ENCODE data around the gene PGLYRP3.

The PGLYRP3 gene

DNA sequence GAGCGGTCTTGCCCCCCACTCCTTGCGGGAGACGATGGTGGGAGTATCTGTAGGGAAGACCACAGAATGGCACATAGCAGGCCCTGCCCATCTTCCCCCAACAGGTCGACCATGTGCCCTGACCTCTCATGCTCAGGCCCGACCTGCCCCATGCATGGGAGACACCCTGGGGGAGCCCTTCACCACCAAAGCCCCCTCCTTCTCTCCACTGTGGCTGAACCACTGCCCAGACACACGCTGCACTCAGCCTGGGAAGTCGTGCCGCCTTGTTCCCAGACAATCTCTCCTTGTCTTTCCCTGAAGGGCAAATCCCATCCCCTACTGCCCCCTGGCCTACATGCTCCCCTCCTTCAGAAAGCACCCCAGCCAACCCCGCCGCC, 5.5 kb downstream of the PGLYRP3 start:
- H3K4me1 Mint-ChIP-seq: no peaks in the 10 kb centered on the region
- no peak for DNase-seq
- no peaks in the 10 kb centered on the region for H3K9me3 Mint-ChIP-seq
- peaks cover 17% of the 10 kb centered on the region for H3K27me3 Mint-ChIP-seq
- H3K27ac Mint-ChIP-seq: no peak overlapping the region
- ATAC-seq: no peak
- H3K4me3 Mint-ChIP-seq: no peak overlapping the region

DNA sequence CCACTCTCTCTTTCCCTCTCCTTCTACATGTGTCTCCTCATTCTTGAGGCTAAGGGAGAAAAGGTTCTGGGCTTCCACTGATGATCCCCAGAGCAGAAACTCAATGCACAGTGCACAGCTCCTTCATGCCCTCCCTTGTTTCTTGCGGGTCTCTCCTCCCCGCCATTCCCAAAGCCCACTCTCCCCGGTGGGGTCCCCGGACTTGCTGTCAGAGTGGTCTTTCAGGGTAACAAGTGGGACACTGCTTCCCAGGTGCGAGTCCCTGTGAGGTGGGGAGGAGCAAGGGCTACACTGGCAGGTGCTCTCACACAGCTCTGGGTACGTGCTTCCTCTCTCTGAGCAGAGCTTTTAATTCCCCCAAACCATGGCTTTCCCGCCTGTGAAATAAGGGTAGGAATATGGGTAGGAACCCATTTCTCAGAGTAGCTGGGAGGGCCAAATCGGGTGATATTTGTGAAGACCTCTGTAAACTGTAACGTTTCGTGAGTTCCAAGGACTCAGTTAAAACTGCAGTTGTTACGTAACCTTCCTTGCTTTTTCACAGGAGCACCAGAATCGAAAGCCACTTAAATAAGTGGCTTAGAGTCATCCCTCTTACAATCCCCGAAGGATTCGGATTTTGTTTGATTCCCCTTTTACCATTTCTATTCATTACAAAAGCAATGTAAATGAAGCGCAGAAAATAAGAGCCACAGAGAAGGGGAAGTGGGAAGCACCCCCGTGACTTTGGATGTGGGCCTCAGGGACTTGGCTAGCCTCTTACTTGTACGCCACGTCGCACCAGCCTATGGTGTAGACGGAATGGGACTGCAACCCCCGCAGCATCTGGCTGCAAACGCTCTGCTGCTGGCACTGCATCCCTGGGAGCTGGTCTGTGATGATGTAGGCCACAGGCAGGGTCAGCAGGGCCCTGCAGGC, 6.2 kb downstream of the PGLYRP3 start:
- H3K4me3 Mint-ChIP-seq: no peak overlapping the region
- no peak for DNase-seq
- no peak overlapping the region for H3K27ac Mint-ChIP-seq
- no peaks in the 10 kb centered on the region for H3K9me3 Mint-ChIP-seq
- no peak for ATAC-seq
- H3K4me1 Mint-ChIP-seq: no peaks in the 10 kb centered on the region
- H3K27me3 Mint-ChIP-seq: peaks cover 14% of the 10 kb centered on the region

DNA sequence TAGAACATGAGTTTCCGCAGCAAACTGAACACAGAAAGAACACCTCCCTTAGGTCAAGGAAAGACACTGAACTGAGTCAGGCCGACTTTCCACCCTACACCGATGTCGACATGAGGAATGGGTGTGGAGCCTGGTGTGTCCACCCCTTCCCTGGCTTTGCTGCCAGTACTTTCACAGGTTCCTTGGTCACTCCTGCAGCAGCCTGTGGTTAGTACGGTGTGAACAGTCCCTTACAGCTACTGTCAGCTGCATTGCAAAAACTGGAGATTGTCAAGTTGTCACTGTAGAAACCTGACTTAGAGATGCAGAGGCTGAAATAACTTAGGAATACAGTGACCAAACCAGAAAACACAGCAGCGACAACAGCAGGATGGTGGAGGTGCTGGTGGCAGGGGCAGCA, 7.1 kb downstream of the PGLYRP3 start:
- Mint-ChIP-seq H3K4me1 (no peaks in the 10 kb centered on the region), H3K27me3 (peaks cover 14% of the 10 kb centered on the region), H3K9me3 (no peaks in the 10 kb centered on the region), H3K4me3 (no peak overlapping the region), H3K27ac (no peak overlapping the region)
- DNase-seq (no peak), ATAC-seq (no peak)

DNA sequence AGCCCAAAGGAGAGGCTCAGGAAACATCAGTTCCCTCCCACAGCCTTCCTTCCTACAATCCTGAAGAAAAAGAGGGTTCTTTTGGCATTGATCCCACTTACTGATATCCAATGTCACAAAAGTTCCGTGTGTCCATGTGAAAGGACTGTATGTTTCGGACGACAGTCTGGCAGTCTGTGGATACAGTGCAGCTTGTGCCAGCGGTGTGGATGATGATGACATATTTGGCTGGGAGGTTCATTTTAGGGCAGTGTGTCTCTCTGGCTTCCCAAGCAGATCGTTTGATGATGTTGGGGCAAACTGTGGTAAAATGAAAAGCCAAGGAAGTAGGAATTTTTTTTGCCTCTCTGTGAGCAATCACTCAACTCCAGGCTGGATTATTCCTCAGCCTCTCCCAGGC, 10.4 kb downstream of the PGLYRP3 start:
- H3K4me3 Mint-ChIP-seq: no peak overlapping the region
- H3K27ac Mint-ChIP-seq: no peak overlapping the region
- H3K9me3 Mint-ChIP-seq: no peaks in the 10 kb centered on the region
- H3K27me3 Mint-ChIP-seq: peaks cover under 1% of the 10 kb centered on the region
- ATAC-seq (no peak), DNase-seq (no peak)
- H3K4me1 Mint-ChIP-seq: no peaks in the 10 kb centered on the region

- Mint-ChIP-seq H3K9me3 (no peaks in the 10 kb centered on the region), H3K4me3 (no peak overlapping the region), H3K27me3 (peaks cover 22% of the 10 kb centered on the region), H3K4me1 (peaks cover 23% of the 10 kb centered on the region), H3K27ac (peak overlapping the region in 1 of 2 donors; percentile 5)
- DNase-seq: no peak
- no peak for ATAC-seq
These were observed 18.9 kb downstream of the PGLYRP3 start for GRCh38 chr1:153293851-153294250.

GRCh38 chr1:153293480-153293775, 19.3 kb downstream of the PGLYRP3 start:
- Mint-ChIP-seq H3K4me3 (no peak overlapping the region), H3K4me1 (peaks cover 23% of the 10 kb centered on the region), H3K27me3 (peaks cover 22% of the 10 kb centered on the region), H3K27ac (peak overlapping the region in 1 of 2 donors; percentile 5), H3K9me3 (no peaks in the 10 kb centered on the region)
- DNase-seq: no peak
- no peak for ATAC-seq

GRCh38 chr1:153292740-153293479, 19.8 kb downstream of the PGLYRP3 start:
- no peaks in the 10 kb centered on the region for H3K9me3 Mint-ChIP-seq
- peaks cover 22% of the 10 kb centered on the region for H3K27me3 Mint-ChIP-seq
- DNase-seq: no peak
- H3K27ac Mint-ChIP-seq: no peak overlapping the region
- no peak for ATAC-seq
- no peak overlapping the region for H3K4me3 Mint-ChIP-seq
- peaks cover 23% of the 10 kb centered on the region for H3K4me1 Mint-ChIP-seq

DNA sequence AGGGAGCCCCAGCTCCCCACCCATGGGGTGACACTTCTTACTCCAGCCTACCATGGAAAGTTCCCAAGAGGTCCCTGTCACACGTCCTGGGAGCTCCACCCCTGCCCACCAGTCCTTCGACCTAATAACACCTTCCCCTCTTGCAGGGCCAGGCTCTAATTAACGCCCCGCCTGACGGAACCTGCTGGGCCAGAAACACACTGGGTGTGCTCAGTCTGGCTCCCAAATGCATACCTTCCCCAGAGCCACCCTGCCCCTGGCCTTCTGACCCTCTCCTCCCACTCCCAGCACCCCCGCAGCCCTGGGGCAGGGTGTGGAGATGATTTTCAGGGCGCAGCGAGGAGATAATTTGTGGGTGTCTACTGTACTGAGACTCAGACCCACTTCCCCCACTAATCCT, 20.6 kb downstream of the PGLYRP3 start:
- H3K9me3 Mint-ChIP-seq: no peaks in the 10 kb centered on the region
- peak overlapping the region in 1 of 2 donors; percentile 43 for H3K27ac Mint-ChIP-seq
- H3K27me3 Mint-ChIP-seq: peaks cover 22% of the 10 kb centered on the region
- peaks cover 23% of the 10 kb centered on the region for H3K4me1 Mint-ChIP-seq
- H3K4me3 Mint-ChIP-seq: no peak overlapping the region
- DNase-seq (no peak), ATAC-seq (no peak)

DNA sequence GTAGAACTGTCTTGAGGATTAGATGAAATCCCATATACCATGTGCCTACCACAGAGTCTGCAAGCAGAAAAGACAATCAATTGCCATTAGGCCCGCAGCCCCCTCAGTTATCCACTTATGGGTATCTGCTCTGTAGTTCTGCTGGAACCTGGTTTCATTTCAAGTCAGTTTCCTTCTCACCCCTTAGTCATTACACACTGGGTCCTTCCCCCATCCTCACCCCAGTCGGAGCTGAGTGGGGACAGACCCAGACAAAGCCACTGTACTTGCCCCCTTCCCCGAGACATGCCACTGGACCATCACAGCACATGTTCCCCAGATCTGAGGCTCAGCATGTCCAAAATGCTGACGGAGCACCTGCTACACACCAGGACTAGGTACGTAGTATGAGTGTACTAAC, 21.2 kb downstream of the PGLYRP3 start:
- DNase-seq: no peak
- ATAC-seq: peak; percentile 69
- Mint-ChIP-seq H3K4me1 (peaks cover 23% of the 10 kb centered on the region), H3K27me3 (peaks cover 22% of the 10 kb centered on the region), H3K27ac (no peak overlapping the region), H3K4me3 (no peak overlapping the region), H3K9me3 (no peaks in the 10 kb centered on the region)

DNA sequence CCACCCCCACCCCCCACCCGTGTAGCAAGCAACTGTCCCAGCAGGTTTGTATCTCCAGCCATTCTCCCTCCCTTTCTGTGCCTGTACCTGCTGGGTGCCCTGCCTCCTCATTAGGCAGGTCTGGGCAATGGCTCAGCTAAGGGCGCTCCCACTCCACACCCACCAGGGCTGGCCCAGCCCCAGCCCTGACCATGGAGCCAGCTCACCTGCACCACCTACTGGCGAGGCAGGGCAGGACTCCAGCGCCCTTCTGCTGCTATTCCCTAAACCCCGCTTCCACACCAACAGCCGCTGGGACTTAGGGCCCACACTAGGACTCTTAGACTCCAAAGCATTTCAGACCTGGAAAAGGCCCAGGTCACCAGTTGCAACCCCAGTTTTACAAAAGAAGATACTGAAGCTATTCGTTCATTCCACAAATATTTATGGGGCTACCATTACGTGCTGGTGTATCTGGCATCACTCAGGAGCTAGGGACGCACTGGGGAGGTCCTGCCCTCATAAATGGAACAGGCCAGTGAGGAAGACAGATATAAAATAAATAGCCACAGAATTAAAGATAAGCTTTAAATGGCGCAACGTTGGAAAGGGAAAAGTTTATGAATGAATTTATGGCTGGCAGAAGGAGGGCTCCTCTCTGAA, 24.0 kb downstream of the PGLYRP3 start:
- no peaks in the 10 kb centered on the region for H3K9me3 Mint-ChIP-seq
- H3K27me3 Mint-ChIP-seq: peaks cover 17% of the 10 kb centered on the region
- peak; percentile 59 for ATAC-seq
- H3K4me1 Mint-ChIP-seq: peaks cover 16% of the 10 kb centered on the region
- no peak overlapping the region for H3K27ac Mint-ChIP-seq
- peak; percentile 21 to 22 for DNase-seq
- no peak overlapping the region for H3K4me3 Mint-ChIP-seq

GRCh38 chr1:153277852-153278251, 34.9 kb downstream of the PGLYRP3 start:
- Mint-ChIP-seq H3K27ac (no peak overlapping the region), H3K27me3 (peaks cover 48% of the 10 kb centered on the region), H3K4me1 (no peaks in the 10 kb centered on the region), H3K4me3 (no peak overlapping the region), H3K9me3 (no peaks in the 10 kb centered on the region)
- ATAC-seq (peak; percentile 84), DNase-seq (peak; percentile 31 to 42)

- ATAC-seq: no peak
- Mint-ChIP-seq H3K27me3 (peaks cover 65% of the 10 kb centered on the region), H3K4me3 (no peak overlapping the region), H3K27ac (no peak overlapping the region), H3K9me3 (no peaks in the 10 kb centered on the region), H3K4me1 (no peaks in the 10 kb centered on the region)
- DNase-seq: no peak
These were observed 40.6 kb downstream of the PGLYRP3 start for GRCh38 chr1:153272186-153272585.

DNA sequence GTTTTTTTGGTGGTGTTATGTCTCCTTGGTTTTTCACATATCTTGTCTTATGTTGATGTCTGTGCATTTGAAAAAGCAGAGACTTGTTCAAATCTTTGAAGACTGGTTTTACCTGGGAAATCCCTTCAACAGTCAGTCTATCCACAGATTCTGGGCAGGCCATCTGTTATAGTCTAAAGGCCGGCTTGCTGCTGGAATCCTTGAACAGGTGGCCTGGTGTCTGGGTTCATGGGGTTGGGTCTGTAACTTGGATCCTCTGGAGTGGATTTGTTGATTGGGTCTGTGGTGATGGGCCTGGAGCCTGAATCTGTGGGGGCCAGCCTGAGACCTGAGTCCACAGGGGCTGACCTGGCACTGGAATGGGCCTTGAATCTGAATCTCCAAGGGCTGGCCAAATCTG, 41.0 kb downstream of the PGLYRP3 start:
- no peak for DNase-seq
- Mint-ChIP-seq H3K27me3 (peaks cover 65% of the 10 kb centered on the region), H3K9me3 (no peaks in the 10 kb centered on the region), H3K4me1 (no peaks in the 10 kb centered on the region), H3K27ac (no peak overlapping the region), H3K4me3 (no peak overlapping the region)
- ATAC-seq: no peak

DNA sequence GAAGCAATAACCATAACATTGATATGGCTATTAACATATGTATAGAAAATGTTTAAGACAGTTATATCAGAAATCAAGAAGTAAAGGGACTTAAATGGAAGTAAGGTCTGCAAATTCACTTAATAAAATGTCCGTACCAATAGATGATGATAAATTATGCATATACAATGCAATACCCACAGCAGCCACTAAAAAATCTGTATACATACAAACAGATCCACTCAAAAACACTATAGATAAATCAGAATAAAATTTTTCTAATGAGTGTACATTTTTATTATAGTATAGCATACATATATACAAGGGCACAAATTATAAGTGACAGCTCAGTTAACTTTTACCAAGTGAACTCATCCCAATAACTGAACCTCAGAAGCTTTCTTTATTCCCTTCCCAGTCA, 47.3 kb downstream of the PGLYRP3 start:
- Mint-ChIP-seq H3K27ac (no peak overlapping the region), H3K9me3 (no peaks in the 10 kb centered on the region), H3K4me3 (no peak overlapping the region), H3K27me3 (peaks cover 85% of the 10 kb centered on the region), H3K4me1 (peaks cover 26% of the 10 kb centered on the region)
- DNase-seq (no peak), ATAC-seq (no peak)

DNA sequence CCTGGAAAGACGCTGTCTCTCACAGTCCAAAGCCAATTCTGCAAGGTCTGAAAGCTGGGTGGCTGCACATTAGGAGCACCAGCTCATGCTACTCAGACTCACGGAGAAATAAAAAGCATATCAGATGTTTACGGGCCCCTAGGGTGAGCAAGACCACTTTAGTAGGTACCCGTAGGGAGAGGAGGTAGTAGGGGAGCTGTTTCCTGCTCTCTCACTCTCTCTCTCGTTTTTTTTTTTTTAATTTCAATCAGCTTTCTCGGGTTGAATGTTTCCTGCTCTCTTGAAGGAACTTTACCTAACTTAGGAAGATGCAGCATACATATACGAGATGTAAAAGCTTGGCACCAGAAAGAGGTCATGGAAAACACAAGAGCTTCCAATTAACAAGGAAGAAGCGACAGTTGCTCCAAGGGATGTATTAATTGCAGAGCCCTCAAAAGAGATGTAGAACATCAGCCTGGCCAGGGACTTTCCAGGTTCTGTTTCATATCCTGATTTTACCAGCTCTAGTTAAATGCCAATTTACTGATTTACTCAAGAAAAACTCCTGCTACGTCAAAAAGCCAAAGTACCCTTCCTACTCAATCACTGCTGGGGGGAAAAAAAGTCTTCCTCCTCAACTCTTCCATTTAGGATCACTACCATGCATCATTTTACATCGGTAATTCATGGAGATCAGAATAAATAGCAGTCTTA, 50.1 kb downstream of the PGLYRP3 start:
- Mint-ChIP-seq H3K27ac (no peak overlapping the region), H3K4me1 (peaks cover 30% of the 10 kb centered on the region), H3K27me3 (peaks cover 88% of the 10 kb centered on the region), H3K4me3 (peak overlapping the region; percentile 69 to 77), H3K9me3 (no peaks in the 10 kb centered on the region)
- ATAC-seq (no peak), DNase-seq (no peak)

- Mint-ChIP-seq H3K27me3 (peaks cover 83% of the 10 kb centered on the region), H3K9me3 (no peaks in the 10 kb centered on the region)
These were observed 50.7 kb downstream of the PGLYRP3 start for GRCh38 chr1:153262070-153262366.

More at GRCh38 chr1:153262070-153262366, 50.7 kb downstream of the PGLYRP3 start:
- Mint-ChIP-seq H3K4me3 (peak overlapping the region; percentile 69 to 77), H3K27ac (no peak overlapping the region), H3K4me1 (peaks cover 30% of the 10 kb centered on the region)
- ATAC-seq (no peak), DNase-seq (no peak)

Data from stimulated activated naive CD8-positive, alpha-beta T cell treated with anti-CD3 and anti-CD28 coated beads, Interleukin-15, amount 100 ng/mL, for 72 hours (primary cell).